HG03439 (cell line): ENCODE data around the gene FBXO27.
A peak's percentile ranks its signal among the peaks of the same experiment; 100 is the strongest.
"Not testable (repeated sequence)": the region's sequence is repeated elsewhere in the genome, so short reads cannot be mapped to it uniquely, and the experiment has no call there.

Experiments
- ATAC-seq: cut with Tn5 transposase; IDR thresholded peaks from one replicate; pipeline ENCODE4 v1.9.1; 2021; ENCODE audit warnings: mild to moderate bottlenecking, moderate library complexity; ENCODE audit not compliant: unreplicated experiment

FBXO27 gene

GRCh38 chr19:39045506-39045905 lies 13.2 kb upstream of the FBXO27 start:
- ATAC-seq = no peak

DNA sequence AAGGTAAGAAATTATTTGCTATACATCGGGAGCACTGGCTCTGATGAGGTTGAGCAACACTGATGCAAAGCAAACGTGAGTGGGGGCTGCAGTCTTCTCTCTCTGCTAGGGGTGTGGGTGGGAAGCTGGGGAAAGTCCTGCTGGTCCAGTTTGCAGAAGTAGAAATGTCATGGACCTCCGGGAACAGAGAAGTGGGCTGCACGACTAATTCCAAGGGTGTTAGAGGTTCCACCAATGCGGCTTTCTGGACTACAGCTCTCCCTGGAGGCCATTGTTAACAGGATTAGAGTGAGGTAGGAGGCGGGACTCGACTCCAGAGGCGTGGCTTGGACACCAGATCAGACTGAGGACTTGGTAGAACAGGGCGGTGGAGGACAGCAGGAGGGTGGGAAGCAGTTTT lies 5.7 kb upstream of the FBXO27 start:
- ATAC-seq = no peak

- no peak for ATAC-seq
These were observed 4.8 kb upstream of the FBXO27 start for GRCh38 chr19:39037194-39037593.

DNA sequence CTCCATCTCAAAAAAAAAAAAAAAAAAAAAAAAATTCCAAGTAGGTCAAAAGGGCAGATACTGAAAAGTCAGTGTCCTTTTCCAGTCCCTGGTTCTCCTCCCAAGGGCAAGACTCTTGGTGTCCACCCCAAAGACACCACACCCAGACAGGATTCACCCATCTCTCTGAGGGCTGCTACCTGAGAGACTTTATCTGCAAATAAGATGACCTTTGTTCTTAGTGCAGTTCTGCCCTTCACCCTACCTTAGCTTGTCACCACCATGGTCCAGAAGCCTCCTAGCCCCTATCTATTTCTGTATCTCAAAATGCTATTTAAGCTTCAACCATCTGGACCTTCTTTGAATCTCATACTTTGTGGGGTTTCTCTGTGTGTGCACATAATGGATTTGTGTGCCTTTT lies 4.2 kb upstream of the FBXO27 start:
- ATAC-seq = no peak

DNA sequence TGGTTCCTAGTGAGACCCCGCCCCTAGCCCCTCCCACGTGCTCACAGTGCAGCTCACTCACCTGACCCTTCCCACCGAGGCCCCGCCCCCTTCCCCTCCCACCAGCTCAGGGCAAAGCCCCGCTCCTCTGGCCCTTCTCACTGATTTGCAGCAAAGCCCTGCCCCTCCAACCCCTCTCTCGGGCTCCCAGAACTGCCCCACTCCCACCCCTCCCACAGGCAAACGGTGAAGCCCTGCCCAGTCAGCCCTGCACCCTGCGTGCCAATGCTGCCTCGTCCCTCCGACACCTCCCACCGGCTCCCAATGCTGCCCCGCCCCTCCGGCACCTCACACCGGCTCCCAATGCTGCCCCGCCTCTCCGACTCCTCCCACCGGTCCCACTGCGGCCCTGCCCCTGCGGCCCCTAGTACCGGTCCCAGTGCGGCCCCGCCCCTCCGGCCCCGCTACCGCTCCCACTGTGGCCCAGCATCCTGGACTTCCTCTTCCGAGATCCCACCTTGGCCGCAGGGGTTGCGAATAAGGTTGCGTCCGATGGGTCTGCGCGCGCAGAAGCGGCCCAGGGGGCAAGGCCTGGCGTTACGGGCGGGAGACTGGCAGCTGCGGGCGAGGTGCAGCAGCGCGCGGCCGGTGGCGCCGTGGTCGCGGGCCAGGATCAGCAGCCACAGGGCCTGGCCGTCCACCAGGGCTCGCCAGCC lies 834 bp downstream of the FBXO27 start:
- peak; percentile 64 for ATAC-seq

- no peak for ATAC-seq
These were observed 1.4 kb downstream of the FBXO27 start for GRCh38 chr19:39030854-39031367.

- ATAC-seq = no peak
These were observed 7.3 kb downstream of the FBXO27 start for GRCh38 chr19:39024875-39025641.

DNA sequence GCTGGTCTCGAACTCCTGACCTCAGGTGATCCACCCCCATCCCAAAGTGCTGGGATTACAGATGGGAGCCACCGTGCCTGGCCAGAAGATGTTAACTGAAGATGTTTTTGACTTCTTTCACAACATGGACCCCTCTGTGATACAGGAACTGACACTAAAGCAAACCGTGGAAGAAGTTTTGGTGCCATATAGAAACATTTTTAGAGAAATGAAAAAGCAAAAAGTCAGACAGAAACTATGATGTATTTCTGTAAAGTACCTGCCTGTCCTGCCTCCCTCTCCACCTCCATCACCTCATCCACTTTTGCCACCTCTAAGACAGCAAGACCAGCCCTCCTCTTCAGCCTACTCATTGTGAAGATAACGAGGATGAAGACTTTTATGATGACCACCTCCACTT lies 11.3 kb downstream of the FBXO27 start:
- ATAC-seq = no peak

DNA sequence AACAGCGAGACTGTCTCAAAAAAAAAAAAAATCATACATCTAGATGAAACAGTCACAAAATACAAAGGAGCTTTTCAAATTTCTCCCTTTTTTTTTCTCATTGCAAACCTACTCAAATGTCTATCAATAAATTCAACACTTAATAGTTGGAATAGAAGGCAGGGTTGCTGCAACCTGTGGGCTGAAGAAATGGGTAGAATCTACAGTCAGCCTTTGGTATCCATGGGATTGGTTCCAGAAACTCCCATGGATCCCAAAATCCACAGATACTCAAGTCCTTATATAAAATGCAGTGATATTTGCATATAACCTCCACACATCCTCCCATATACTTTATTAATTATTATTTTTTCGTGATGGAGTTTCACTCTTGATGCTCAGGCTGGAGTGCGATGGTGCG lies 14.7 kb downstream of the FBXO27 start:
- no peak for ATAC-seq

DNA sequence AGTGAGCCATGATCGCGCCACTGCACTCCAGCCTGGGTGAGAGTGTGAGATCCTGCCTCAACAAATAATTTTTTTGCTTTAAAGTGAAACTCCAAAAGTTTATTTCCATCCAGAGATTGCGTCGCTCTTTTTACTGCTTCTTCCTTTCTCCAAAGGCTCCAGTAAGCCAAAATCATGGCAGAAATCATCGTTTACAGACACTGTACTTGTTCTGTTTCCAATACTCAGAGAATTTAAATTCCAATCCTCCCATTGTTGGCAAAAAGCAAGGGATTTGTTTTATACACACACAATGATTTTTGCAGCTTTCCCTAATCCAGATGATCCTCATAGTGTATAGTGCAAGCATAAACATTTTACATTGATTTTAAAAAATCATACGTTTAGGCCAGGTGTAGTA lies 15.3 kb downstream of the FBXO27 start:
- no peak for ATAC-seq

DNA sequence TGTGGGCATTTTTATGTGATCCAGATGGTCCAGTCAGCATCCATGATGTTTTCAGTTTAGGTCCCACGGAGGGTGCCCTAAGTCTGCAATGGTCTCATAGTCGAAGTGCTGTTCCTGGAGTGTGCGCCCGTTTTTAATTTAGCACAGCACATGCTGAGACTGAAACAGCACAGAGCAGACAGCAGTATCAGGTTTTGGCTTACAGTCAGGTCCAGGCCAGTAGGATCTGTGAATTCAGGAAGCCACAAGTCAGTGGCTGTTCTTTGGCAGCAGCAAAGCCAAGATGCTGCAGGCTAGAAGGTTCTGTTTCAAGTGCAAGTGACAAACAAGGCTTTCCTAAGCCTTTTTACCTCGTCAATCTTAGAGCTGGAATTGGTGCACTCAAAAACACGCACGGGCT lies 18.3 kb downstream of the FBXO27 start:
- no peak for ATAC-seq

- no peak for ATAC-seq
These were observed 23.3 kb downstream of the FBXO27 start for GRCh38 chr19:39009001-39009400.

DNA sequence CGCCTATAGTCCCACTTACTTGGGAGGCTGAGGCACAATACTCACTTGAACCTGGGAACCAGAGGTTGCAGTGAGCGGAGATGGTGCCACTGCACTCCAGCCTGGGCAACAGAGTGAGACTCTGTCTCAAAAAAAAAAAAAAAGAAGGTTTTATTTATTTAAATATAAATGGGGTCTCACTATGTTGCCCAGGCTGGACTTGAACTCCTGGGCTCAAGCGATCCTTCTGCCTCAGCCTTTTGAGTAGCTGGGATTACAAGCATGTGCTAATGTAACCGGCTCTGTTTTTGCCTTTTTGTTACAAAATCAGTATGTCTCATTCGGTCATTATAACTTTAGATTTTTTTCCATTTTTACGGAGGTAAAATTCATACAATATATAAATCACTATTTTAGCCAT lies 24.2 kb downstream of the FBXO27 start:
- no peak for ATAC-seq

DNA sequence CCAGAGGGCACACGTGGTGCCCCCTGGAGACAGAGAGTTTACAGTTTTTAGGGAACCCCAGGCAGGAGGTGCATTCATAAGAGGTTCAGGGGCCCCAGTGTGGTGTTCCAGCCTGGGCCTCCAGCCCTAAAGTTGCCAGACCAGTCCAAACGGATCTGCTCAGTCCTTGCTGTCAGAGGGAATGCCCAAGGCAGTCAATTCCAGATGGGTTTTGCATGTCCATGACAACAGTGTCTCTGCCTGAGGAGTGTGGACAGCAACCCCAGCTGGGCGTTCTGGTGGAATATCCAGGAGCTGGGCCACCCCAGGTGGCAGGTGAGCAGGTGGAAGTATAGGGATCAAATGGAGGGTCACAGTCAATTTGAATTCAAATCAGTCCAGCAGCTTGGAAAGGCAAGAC lies 25.3 kb downstream of the FBXO27 start:
- no peak for ATAC-seq

- ATAC-seq = no peak
These were observed 27.9 kb downstream of the FBXO27 start for GRCh38 chr19:39004403-39004802.

GRCh38 chr19:39003796-39004195 lies 28.6 kb downstream of the FBXO27 start:
- ATAC-seq = no peak

GRCh38 chr19:39003188-39003587 lies 29.2 kb downstream of the FBXO27 start:
- ATAC-seq = no peak

GRCh38 chr19:39001041-39001440 lies 31.3 kb downstream of the FBXO27 start:
- no peak for ATAC-seq

- not testable (repeated sequence) for ATAC-seq
These were observed 34.8 kb downstream of the FBXO27 start for GRCh38 chr19:38997576-38997975.

- ATAC-seq = no peak
These were observed 39.1 kb downstream of the FBXO27 start for GRCh38 chr19:38993271-38993670.

GRCh38 chr19:38990949-38991697 lies 41.2 kb downstream of the FBXO27 start:
- no peak for ATAC-seq

- not testable (repeated sequence) for ATAC-seq
These were observed 42.7 kb downstream of the FBXO27 start for GRCh38 chr19:38989614-38990013.
